ENCODE measurements around the gene SORL1. TPM values are rescaled to one million over a fixed set of nuclear protein-coding genes. Genes with fewer than 3 reads are reported as not detected.

SORL1 gene
- total and polyA plus RNA-seq, 2 of the 8 experiments (the other 6 are each of a cell fraction or from before 2014, with no cell fraction given): 38.1 to 65.5 TPM

DNA sequence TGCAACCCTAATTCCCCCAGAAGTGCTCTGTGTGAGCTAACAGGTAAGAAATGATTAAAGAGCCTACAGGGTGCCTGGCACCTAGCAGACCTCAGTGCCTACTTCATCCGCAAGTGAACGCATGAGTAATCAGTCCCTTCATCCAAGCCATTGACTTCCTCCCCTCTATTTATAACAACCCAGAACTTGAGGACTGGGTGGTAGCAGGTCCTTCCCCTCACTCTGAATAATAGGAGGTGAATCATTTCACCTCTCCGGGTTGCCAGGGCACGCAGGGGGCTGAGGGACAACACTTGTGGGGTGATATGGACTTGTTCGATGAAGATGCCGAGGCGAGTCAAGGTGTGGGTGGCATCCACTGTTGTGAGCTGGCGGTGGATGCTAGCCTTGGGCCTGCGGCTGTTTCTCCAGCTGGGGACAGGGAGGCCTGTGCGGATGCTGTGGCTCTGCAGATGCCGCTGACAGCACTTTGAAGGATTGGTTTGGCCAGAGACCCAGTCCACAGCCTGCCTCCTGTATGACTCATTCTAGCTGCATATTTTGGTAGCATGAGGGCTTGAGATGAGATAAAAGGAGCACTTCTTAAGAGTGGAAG, 12.3 kb downstream of the SORL1 start:
- H3K56ac ChIP-seq (replicated peaks; ENCODE audit: insufficient read length, low read depth, low read length): no peak overlapping the region
- H3K79me2 ChIP-seq (ENCODE audit: control insufficient read depth in 1 of 2, insufficient read depth in 2 of 2, low read length in 2 of 2): peaks cover 4 to 91% of the 10 kb centered on the region in 2 experiments
- no peak overlapping the region for H3K4me3 ChIP-seq (ENCODE audit: extremely low read depth in 1 of 4, insufficient read depth in 2 of 4, low read depth in 3 of 4, low read length in 4 of 4)
- no peaks in the 10 kb centered on the region for H3K23me2 ChIP-seq (ENCODE audit: low read depth, low read length)
- H4K5ac ChIP-seq (ENCODE audit: insufficient read length, low read depth, low read length): no peak overlapping the region
- H2BK120ac ChIP-seq (replicated peaks; ENCODE audit: low read depth, low read length): no peak overlapping the region
- H3K4me1 ChIP-seq (replicated peaks in 1 of 4; ENCODE audit: control insufficient read depth in 3 of 4, insufficient read depth in 4 of 4, low read length in 3 of 4): peaks cover 21 to 37% (median 28%) of the 10 kb centered on the region in 4 experiments
- H3K36me3 ChIP-seq (ENCODE audit: control insufficient read depth in 2 of 4, insufficient read depth in 4 of 4, low read length in 3 of 4): no peaks in the 10 kb centered on the region
- no peak overlapping the region for H2BK12ac ChIP-seq (ENCODE audit: low read depth, low read length)
- H3K23ac ChIP-seq (ENCODE audit: insufficient read length): no peak overlapping the region
- FAIRE-seq (no peak), DNase-seq (ENCODE audit: low read depth in 1 of 2, low spot score in 2 of 2) (no peak)
- H2AK5ac ChIP-seq (ENCODE audit: low read depth, low read length): no peak overlapping the region
- TF ChIP-seq JUND (IDR thresholded peaks at IDR 0.05; ENCODE audit: low read length): peak; percentile 29; the same call in 1 of the 2 replicates
- TF ChIP-seq SP2 (IDR thresholded peaks at IDR 0.05; ENCODE audit: low read length): no peak
- no peak overlapping the region for H4K8ac ChIP-seq (ENCODE audit: extremely low read depth, insufficient read depth, low read length)
- no peak overlapping the region; the same call in 1 of the 2 replicates for H2BK15ac ChIP-seq (ENCODE audit: low read length)
- H3K4ac ChIP-seq (replicated peaks; ENCODE audit: insufficient read length, low read depth, low read length): no peak overlapping the region
- no peaks in the 10 kb centered on the region for H3K9me3 ChIP-seq (ENCODE audit: insufficient read depth in 2 of 2, low read depth in 1 of 2, low read length in 1 of 2)
- ChIA-PET POLR2A (ENCODE audit: partially characterized antibody) (interaction anchor here (1.4 to 4.0 kb wide), 2 partner anchors 9 to 11 kb away, joined by 3 to 16 read pairs; no protein-coding TSS in a partner anchor), CTCF (ENCODE audit: partially characterized antibody) (interaction anchor here (0.6 to 3.2 kb wide), 3 partner anchors 16 to 364 kb away, joined by 3 to 11 read pairs (median 4); partner anchors contain the start of gene TECTA)
- 0 out of 4 replicates have a peak overlapping the region, but pooled peaks of 1 of the 2 experiments have one; percentile 0 for H3K4me2 ChIP-seq (ENCODE audit: insufficient read depth in 1 of 2, low read depth in 2 of 2, low read length in 2 of 2)
- peaks cover 2% of the 10 kb centered on the region in 2 experiments for H4K20me1 ChIP-seq (replicated peaks in 1 of 2; ENCODE audit: control insufficient read depth in 1 of 2, insufficient read depth in 2 of 2, low read length in 2 of 2)
- H3K9ac ChIP-seq (replicated peaks in 1 of 4; ENCODE audit: extremely low read depth in 1 of 4, low read depth in 3 of 4, low read length in 3 of 4): no peak overlapping the region; a peak in 1 of 7 replicates
- H3K27me3 ChIP-seq (replicated peaks in 1 of 4; ENCODE audit: control insufficient read depth in 3 of 4, extremely low read depth in 1 of 4, insufficient read depth in 3 of 4, low read length in 3 of 4): no peaks in the 10 kb centered on the region
- no peak overlapping the region for H2BK5ac ChIP-seq (ENCODE audit: low read depth, low read length)
- 0 out of 2 replicates have a peak overlapping the region, but pooled peaks have one; percentile 1 for H3K27ac ChIP-seq (ENCODE audit: low read depth, low read length)
- WGBS, 2 experiments (ENCODE audit: extremely low coverage in 1 of 2, insufficient coverage in 1 of 2, insufficient read length in 1 of 2, insufficient replicate concordance in 2 of 2, low coverage in 1 of 2, low lambda C conversion rate in 2 of 2, missing lambda C conversion rate in 1 of 2): 91% methylated on average over 11 of the region's 11 CpGs; no CpG with 5 or more reads in 1 of the 2 experiments
- peaks cover 18% of the 10 kb centered on the region for H3K79me1 ChIP-seq (ENCODE audit: low read depth, low read length)
- H2BK20ac ChIP-seq (ENCODE audit: low read length): 0 out of 2 replicates have a peak overlapping the region, but pooled peaks have one; percentile 44
- no peak overlapping the region for H2AFZ ChIP-seq (ENCODE audit: low read length)
- H4K91ac ChIP-seq (replicated peaks; ENCODE audit: insufficient read length, low read length): peak overlapping the region; percentile 51
- no peak overlapping the region for H3K14ac ChIP-seq (ENCODE audit: insufficient read length)
- no peak overlapping the region for H3K18ac ChIP-seq (ENCODE audit: extremely low read depth, low read length)

Data from H1 (cell line).